CD14-positive monocyte (primary cell): ENCODE results near the gene LIPK. TPM values are rescaled to one million over a fixed set of nuclear protein-coding genes. Genes with fewer than 3 reads are reported as not detected.
A peak's percentile ranks its signal among the peaks of the same experiment; 100 is the strongest.

Experiments
- DNase-seq, 3 donors: peaks; one replicate each; pipeline ENCODE4 v3.0.0-alpha.2; 2011 to 2022
- H2AFZ ChIP-seq: 2 replicates; pipeline ENCODE4 v1.6.0; 2012; ENCODE audit warnings: mild to moderate bottlenecking, low read depth, low read length, inconsistent platforms; ENCODE audit not compliant: insufficient read depth, poor library complexity, severe bottlenecking
- H3K27ac ChIP-seq, 2 donors: 1 replicate in 1 of 2; 2 replicates in 1 of 2; pipeline ENCODE4 v1.5.1; 2012 to 2013; ENCODE audit warnings: low read length in 2 of 2, control low read depth in 1 of 2, inconsistent platforms in 1 of 2, low read depth in 1 of 2, mild to moderate bottlenecking in 1 of 2
- H3K27me3 ChIP-seq, 2 donors: one replicate each; pipeline versions ENCODE4 v1.6.0 to v1.6.1; 2011 to 2013; ENCODE audit warnings: low read length in 2 of 2; ENCODE audit not compliant: control insufficient read depth in 2 of 2, insufficient read depth in 2 of 2
- H3K36me3 ChIP-seq, 2 donors: replicated peaks in 1 of 2; 1 replicate in 1 of 2; 2 replicates in 1 of 2; pipeline versions ENCODE4 v1.5.1 to v1.6.1; 2012 to 2013; ENCODE audit warnings: low read length in 2 of 2, control low read depth in 1 of 2, inconsistent platforms in 1 of 2, mild to moderate bottlenecking in 1 of 2; ENCODE audit not compliant: insufficient read depth in 2 of 2, control insufficient read depth in 1 of 2
- H3K4me1 ChIP-seq, 2 donors: 1 replicate in 1 of 2; 2 replicates in 1 of 2; pipeline versions ENCODE4 v1.5.1 to v1.6.1; 2012 to 2013; ENCODE audit warnings: low read length in 2 of 2, control low read depth in 1 of 2, inconsistent platforms in 1 of 2, mild to moderate bottlenecking in 1 of 2, moderate library complexity in 1 of 2; ENCODE audit not compliant: insufficient read depth in 2 of 2, control insufficient read depth in 1 of 2
- H3K4me2 ChIP-seq: replicated peaks from 2 replicates; pipeline ENCODE3; 2012; ENCODE audit warnings: low read length, moderate library complexity, mild to moderate bottlenecking; ENCODE audit not compliant: poor library complexity, severe bottlenecking; ENCODE audit errors: extremely low read depth
- H3K4me3 ChIP-seq, 3 experiments: fragments of 200-600 bp in 1 of 3; sonication (generic) in 1 of 3; replicated peaks in 1 of 3; 1 replicate in 2 of 3; 2 replicates in 1 of 3; pipeline ENCODE4 v1.5.1; 2011 to 2013; ENCODE audit warnings: low read length in 3 of 3, mild to moderate bottlenecking in 3 of 3, control low read depth in 2 of 3, low read depth in 2 of 3, inconsistent platforms in 1 of 3, moderate library complexity in 1 of 3
- H3K79me2 ChIP-seq: 2 replicates; pipeline ENCODE4 v1.6.0; 2012; ENCODE audit warnings: mild to moderate bottlenecking, control low read depth, inconsistent platforms, low read length, moderate library complexity; ENCODE audit not compliant: insufficient read depth
- H3K9ac ChIP-seq: 2 replicates; pipeline ENCODE4 v1.6.0; 2017; ENCODE audit warnings: low read length, mild to moderate bottlenecking; ENCODE audit not compliant: insufficient read depth, poor library complexity, severe bottlenecking
- H3K9me3 ChIP-seq, 2 donors: replicated peaks in 1 of 2; 1 replicate in 1 of 2; 2 replicates in 1 of 2; pipeline versions ENCODE4 v1.5.1 to v1.6.1; 2012 to 2013; ENCODE audit warnings: low read length in 2 of 2, control low read depth in 1 of 2; ENCODE audit not compliant: control insufficient read depth in 1 of 2, insufficient read depth in 1 of 2
- H4K20me1 ChIP-seq: 2 replicates; pipeline ENCODE4 v1.6.0; 2012; ENCODE audit warnings: mild to moderate bottlenecking, low read length, control low read depth, moderate library complexity; ENCODE audit not compliant: insufficient read depth
- H3K27ac Mint-ChIP-seq, 7 donors: one replicate each; pipeline ENCODE4 v1.8.0; 2020; ENCODE audit warnings: mild to moderate bottlenecking in 7 of 7, mixed read lengths in 7 of 7, moderate library complexity in 6 of 7, inconsistent platforms in 2 of 7
- H3K27me3 Mint-ChIP-seq, 3 donors: one replicate each; pipeline ENCODE4 v1.8.0; 2021 to 2022; ENCODE audit warnings: low read depth in 3 of 3, mild to moderate bottlenecking in 3 of 3, mixed read lengths in 3 of 3, moderate library complexity in 3 of 3, inconsistent platforms in 1 of 3
- H3K36me3 Mint-ChIP-seq, 2 donors: one replicate each; pipeline ENCODE4 v1.8.0; 2020; ENCODE audit warnings: mixed read lengths in 2 of 2, inconsistent platforms in 1 of 2, mild to moderate bottlenecking in 1 of 2
- H3K4me1 Mint-ChIP-seq: one replicate; pipeline ENCODE4 v1.8.0; 2020; ENCODE audit warnings: mild to moderate bottlenecking, mixed read lengths
- H3K4me3 Mint-ChIP-seq, 2 donors: one replicate each; pipeline ENCODE4 v1.8.0; 2020; ENCODE audit warnings: mild to moderate bottlenecking in 2 of 2, mixed read lengths in 2 of 2, moderate library complexity in 1 of 2
- H3K9me3 Mint-ChIP-seq, 7 donors: one replicate each; pipeline ENCODE4 v1.8.0; 2020 to 2022; ENCODE audit warnings: mixed read lengths in 7 of 7, mild to moderate bottlenecking in 6 of 7, moderate library complexity in 6 of 7, inconsistent platforms in 2 of 7
- CTCF ChIP-seq: fragments of 200-600 bp; IDR thresholded peaks from one replicate; pipeline ENCODE4 v1.8.0; 2022; ENCODE audit warnings: antibody characterized with exemption, mild to moderate bottlenecking
- WGBS: methylation state at CpG from one replicate; pipeline ENCODE4 v1.1.5; 2013; ENCODE audit warnings: missing lambda C conversion rate; ENCODE audit not compliant: insufficient coverage; 5-methylcytosine and 5-hydroxymethylcytosine counted together
- intact Hi-C, 2 donors: fragments of 100-400 bp; cut with micrococcal nuclease; formaldehyde crosslinking; loops; one replicate each; pipeline versions ENCODE4 v1.15.0 to v1.15.1; 2023
- polyA plus RNA-seq, 3 donors: library from polyadenylated mRNA; depleted of rRNA in 1 of 3; unstranded in 2 of 3; stranded (reverse) in 1 of 3; fragments of 300-500 nt in 2 of 3; fragments of >200 nt in 1 of 3; fragmentation: Illumina TruSeq in 2 of 3; gene quantifications; 1 replicate in 2 of 3; 2 replicates in 1 of 3; pipeline ENCODE4 v1.2.3, GENCODE V29; 2012 to 2021

The LIPK gene
- polyA plus RNA-seq, 3 donors, result not detected

GRCh38 chr10:88759366-88760101 lies 53.5 kb downstream of the LIPK start, which contains the start of gene LIPN:
TSS of gene LIPN (plus strand) at chr10:88760020. CDS start at chr10:88761406, 1,386 bp downstream.
- TF ChIP-seq CTCF, result no peak
- Mint-ChIP-seq H3K27me3 (no peaks in the 10 kb centered on the region), H3K4me3 (peak within 1 kb of the TSS; percentile 66 to 93), H3K27ac (peak within 1 kb of the TSS; percentile 99), H3K4me1 (peaks cover 41% of the 10 kb centered on the region), H3K9me3 (no peaks in the 10 kb centered on the region), H3K36me3 (peaks cover 25 to 28% of the 10 kb centered on the region in 2 donors)
- Histone ChIP-seq H3K4me2 (peak within 1 kb of the TSS; percentile 66), H3K9me3 (no peaks in the 10 kb centered on the region), H3K27me3 (no peaks in the 10 kb centered on the region), H3K36me3 (peaks cover 13 to 25% of the 10 kb centered on the region in 2 donors), H3K79me2 (peaks cover 12% of the 10 kb centered on the region), H3K9ac (peak within 1 kb of the TSS; percentile 63), H2AFZ (peak within 1 kb of the TSS; percentile 48), H3K4me1 (peaks cover 18 to 41% of the 10 kb centered on the region in 2 donors), H4K20me1 (no peaks in the 10 kb centered on the region), H3K27ac (peak within 1 kb of the TSS; percentile 93 to 99), H3K4me3 (peak within 1 kb of the TSS; percentile 38 to 74 (median 70))
- intact Hi-C loops, result loop anchor here (2.0 to 5.0 kb wide), 2 partner anchors 31 to 33 kb away; no protein-coding TSS in a partner anchor
- WGBS, result 100% methylated on average over 2 of the region's 7 CpGs
- peak; percentile 98 to 99 (median 99) for DNase-seq

GRCh38 chr10:88762906-88763305 lies 56.9 kb downstream of the LIPK start:
- no peak for TF ChIP-seq CTCF
- peaks cover 60% of the 10 kb centered on the region for H3K4me1 Mint-ChIP-seq
- no peaks in the 10 kb centered on the region for H4K20me1 ChIP-seq
- no peak overlapping the region for H3K4me3 Mint-ChIP-seq
- peaks cover 12% of the 10 kb centered on the region for H3K79me2 ChIP-seq
- WGBS, result no CpG with 5 or more reads among the region's 1 CpG
- H3K9ac ChIP-seq, result no peak overlapping the region
- no peak overlapping the region for H3K4me2 ChIP-seq
- H3K27ac ChIP-seq, result no peak overlapping the region
- peak overlapping the region in 1 of 7 donors; percentile 24 for H3K27ac Mint-ChIP-seq
- peaks cover 17 to 33% of the 10 kb centered on the region in 2 donors for H3K36me3 ChIP-seq
- no peak overlapping the region for H3K4me3 ChIP-seq
- no peaks in the 10 kb centered on the region for H3K27me3 ChIP-seq
- H3K4me1 ChIP-seq, result peaks cover 35 to 75% of the 10 kb centered on the region in 2 donors
- H3K27me3 Mint-ChIP-seq, result peaks cover 0 to 2% (median 0%) of the 10 kb centered on the region in 3 donors
- no peak for DNase-seq
- no peaks in the 10 kb centered on the region for H3K9me3 ChIP-seq
- H3K36me3 Mint-ChIP-seq, result peaks cover 33 to 35% of the 10 kb centered on the region in 2 donors
- intact Hi-C loops, result no loop called here
- H3K9me3 Mint-ChIP-seq, result peaks cover 0 to 2% (median 0%) of the 10 kb centered on the region in 7 donors
- no peak overlapping the region for H2AFZ ChIP-seq
